WTC11 (cell line): Measurements from ENCODE around the gene YBX2. TPM values are rescaled to one million over a fixed set of nuclear protein-coding genes. Genes with fewer than 3 reads are reported as not detected.
A peak's percentile ranks its signal among the peaks of the same experiment; 100 is the strongest.

Experiments used
- ATAC-seq: fragments of 200-7000 bp; cut with Tn5 transposase; 2 replicates; pipeline ENCODE4 v1.10.0; 2021; ENCODE audit warnings: mild to moderate bottlenecking, moderate library complexity
- CTCF ChIA-PET: fragments of 300-600 bp; sonication (Branson Sonifier 250); formaldehyde crosslinking; loops from one replicate; lab custom pipeline; 2021; ENCODE audit warnings: antibody characterized with exemption; lab: Charles Lee
- POLR2A ChIA-PET: fragments of 350-600 bp; sonication (Branson Sonifier 250); formaldehyde crosslinking; loops from one replicate; lab custom pipeline; 2021; ENCODE audit warnings: antibody characterized with exemption; lab: Charles Lee
- DNase-seq: peaks from one replicate; pipeline ENCODE4 v3.0.0; 2021; ENCODE audit warnings: low spot score
- H3K27ac Mint-ChIP-seq: 2 replicates; pipeline ENCODE4 v1.8.0; 2021; ENCODE audit warnings: mixed read lengths
- H3K27me3 Mint-ChIP-seq: 2 replicates; pipeline ENCODE4 v1.8.0; 2021; ENCODE audit warnings: low read depth, mild to moderate bottlenecking, moderate library complexity, mixed read lengths
- H3K36me3 Mint-ChIP-seq: 2 replicates; pipeline ENCODE4 v1.8.0; 2021; ENCODE audit warnings: mixed read lengths
- H3K4me1 Mint-ChIP-seq: 2 replicates; pipeline ENCODE4 v1.8.0; 2022; ENCODE audit warnings: mixed read lengths
- H3K4me3 Mint-ChIP-seq: 2 replicates; pipeline ENCODE4 v1.8.0; 2021; ENCODE audit warnings: mild to moderate bottlenecking, moderate library complexity, mixed read lengths
- H3K9me3 Mint-ChIP-seq: 2 replicates; pipeline ENCODE4 v1.8.0; 2021; ENCODE audit warnings: mixed read lengths
- AR ChIP-seq: fragments of 250-450 bp; sonication (Bioruptor Pico); IDR thresholded peaks from 2 replicates; pipeline ENCODE4 v1.9.0; 2021; ENCODE audit warnings: mild to moderate bottlenecking
- CBFB ChIP-seq: sonication (generic); formaldehyde crosslinking; IDR thresholded peaks from 2 replicates; pipeline ENCODE4 v1.8.1; 2022; ENCODE audit warnings: mild to moderate bottlenecking, low read depth, missing genetic modification reagents
- CREB1 ChIP-seq: sonication (generic); formaldehyde crosslinking; IDR thresholded peaks from 2 replicates; pipeline ENCODE4 v1.8.0; 2023; ENCODE audit warnings: mild to moderate bottlenecking, missing genetic modification reagents
- E2F4 ChIP-seq: sonication (generic); formaldehyde crosslinking; IDR thresholded peaks from 2 replicates; pipeline ENCODE4 v1.8.1; 2022; ENCODE audit warnings: low read depth, mild to moderate bottlenecking, moderate library complexity, missing genetic modification reagents, borderline replicate concordance
- E2F5 ChIP-seq: sonication (generic); formaldehyde crosslinking; IDR thresholded peaks from 2 replicates; pipeline ENCODE4 v1.8.1; 2022; ENCODE audit warnings: mild to moderate bottlenecking, moderate library complexity, missing genetic modification reagents
- EMX1 ChIP-seq: fragments of 250-450 bp; sonication (Bioruptor Pico); IDR thresholded peaks from 2 replicates; pipeline ENCODE4 v1.8.0; 2021; ENCODE audit warnings: mild to moderate bottlenecking
- FOXJ3 ChIP-seq: sonication (generic); formaldehyde crosslinking; IDR thresholded peaks from 2 replicates; pipeline ENCODE4 v1.9.0; 2021; ENCODE audit warnings: missing genetic modification reagents, mild to moderate bottlenecking, borderline replicate concordance
- FOXK1 ChIP-seq: sonication (generic); formaldehyde crosslinking; IDR thresholded peaks from 2 replicates; pipeline ENCODE4 v1.8.0; 2022; ENCODE audit warnings: mild to moderate bottlenecking, moderate library complexity, missing genetic modification reagents
- GRHL2 ChIP-seq: fragments of 250-450 bp; sonication (Bioruptor Pico); IDR thresholded peaks from 2 replicates; pipeline ENCODE4 v1.8.0; 2022; ENCODE audit warnings: mild to moderate bottlenecking, moderate library complexity; ENCODE audit not compliant: insufficient replicate concordance, severe bottlenecking
- HMGXB4 ChIP-seq: sonication (generic); formaldehyde crosslinking; IDR thresholded peaks from 2 replicates; pipeline ENCODE4 v1.8.1; 2023; ENCODE audit warnings: mild to moderate bottlenecking, moderate library complexity, missing genetic modification reagents
- IRF1 ChIP-seq: sonication (generic); formaldehyde crosslinking; IDR thresholded peaks from 2 replicates; pipeline ENCODE4 v1.8.0; 2023; ENCODE audit warnings: missing genetic modification reagents
- IRF2 ChIP-seq: sonication (generic); formaldehyde crosslinking; IDR thresholded peaks from 2 replicates; pipeline ENCODE4 v1.8.0; 2022; ENCODE audit warnings: low read depth, missing genetic modification reagents, borderline replicate concordance
- MAX ChIP-seq: sonication (generic); formaldehyde crosslinking; IDR thresholded peaks from 2 replicates; pipeline ENCODE4 v1.8.0; 2022; ENCODE audit warnings: mild to moderate bottlenecking, missing genetic modification reagents
- NFE2L1 ChIP-seq: sonication (generic); formaldehyde crosslinking; IDR thresholded peaks from 2 replicates; pipeline ENCODE4 v1.8.1; 2023; ENCODE audit warnings: missing genetic modification reagents
- NFYB ChIP-seq: sonication (generic); formaldehyde crosslinking; conservative IDR thresholded peaks from 2 replicates; pipeline ENCODE4 v1.8.0; 2022; ENCODE audit warnings: low read depth, missing genetic modification reagents
- NR1H2 ChIP-seq: sonication (generic); formaldehyde crosslinking; IDR thresholded peaks from 2 replicates; pipeline ENCODE4 v1.9.0; 2021; ENCODE audit warnings: mild to moderate bottlenecking, moderate library complexity, missing genetic modification reagents
- PRRX2 ChIP-seq: fragments of 250-450 bp; sonication (Bioruptor Pico); IDR thresholded peaks from 2 replicates; pipeline ENCODE4 v1.8.0; 2021; ENCODE audit warnings: mild to moderate bottlenecking
- SMAD4 ChIP-seq: sonication (generic); formaldehyde crosslinking; IDR thresholded peaks from 2 replicates; pipeline ENCODE4 v1.8.0; 2022; ENCODE audit warnings: mild to moderate bottlenecking, missing genetic modification reagents
- USF2 ChIP-seq: sonication (generic); formaldehyde crosslinking; IDR thresholded peaks from 2 replicates; pipeline ENCODE4 v1.8.1; 2023; ENCODE audit warnings: mild to moderate bottlenecking, missing genetic modification reagents, moderate library complexity
- ZBTB43 ChIP-seq: sonication (generic); formaldehyde crosslinking; IDR thresholded peaks from 2 replicates; pipeline ENCODE4 v1.8.1; 2023; ENCODE audit warnings: mild to moderate bottlenecking, missing genetic modification reagents
- ZNF138 ChIP-seq: sonication (generic); formaldehyde crosslinking; conservative IDR thresholded peaks from 2 replicates; pipeline ENCODE4 v1.8.1; 2022; ENCODE audit warnings: mild to moderate bottlenecking, moderate library complexity, missing genetic modification reagents
- ZNF232 ChIP-seq: sonication (generic); formaldehyde crosslinking; IDR thresholded peaks from 2 replicates; pipeline ENCODE4 v1.8.0; 2022; ENCODE audit warnings: mild to moderate bottlenecking, missing genetic modification reagents
- ZNF317 ChIP-seq: sonication (generic); formaldehyde crosslinking; IDR thresholded peaks from 2 replicates; pipeline ENCODE4 v1.8.1; 2023; ENCODE audit warnings: low read depth, mild to moderate bottlenecking, moderate library complexity, missing genetic modification reagents, borderline replicate concordance
- ZNF423 ChIP-seq: fragments of 250-450 bp; sonication (Bioruptor Pico); IDR thresholded peaks from 2 replicates; pipeline ENCODE4 v2.1.2; 2022; ENCODE audit warnings: mild to moderate bottlenecking, moderate library complexity
- total RNA-seq: library from RNA; stranded (reverse); gene quantifications from 3 replicates; pipeline ENCODE4 v1.2.3, GENCODE V29; 2021

YBX2 gene
- total RNA-seq, 1 experiment from 2014 or later: 26.8 TPM

GRCh38 chr17:7253082-7253481, 41.4 kb downstream of the YBX2 start:
- peaks cover 24% of the 10 kb centered on the region for H3K4me1 Mint-ChIP-seq
- DNase-seq (no peak), ATAC-seq (no peak)
- H3K4me3 Mint-ChIP-seq: peak overlapping the region; percentile 92
- peak overlapping the region; percentile 100 for H3K27ac Mint-ChIP-seq
- H3K9me3 Mint-ChIP-seq: no peaks in the 10 kb centered on the region
- ChIA-PET POLR2A (no interaction called here), CTCF (no interaction called here)
- TF ChIP-seq CBFB (CRISPR knock-in tag) (no peak), CREB1 (CRISPR knock-in tag) (no peak)
- no peaks in the 10 kb centered on the region for H3K27me3 Mint-ChIP-seq
- peaks cover 30% of the 10 kb centered on the region for H3K36me3 Mint-ChIP-seq

- Mint-ChIP-seq H3K4me3 (peak within 1 kb of the TSS; percentile 92), H3K9me3 (no peaks in the 10 kb centered on the region), H3K4me1 (peaks cover 24% of the 10 kb centered on the region), H3K36me3 (peaks cover 30% of the 10 kb centered on the region), H3K27me3 (no peaks in the 10 kb centered on the region), H3K27ac (peak within 1 kb of the TSS; percentile 100)
- POLR2A ChIA-PET: interaction anchor here (1.2 to 1.4 kb wide), 2 partner anchors 10 to 12 kb away, joined by 5 to 8 read pairs; partner anchors contain the start of genes GABARAP and PHF23
- CTCF ChIA-PET: no interaction called here
- DNase-seq: peak; percentile 96
- ATAC-seq: peak; percentile 62
- TF ChIP-seq ZNF423 (CRISPR knock-in tag) (no peak), ZNF138 (CRISPR knock-in tag) (no peak), USF2 (CRISPR knock-in tag) (0 out of 2 replicates have a peak, but pooled peaks have one; percentile 7), ZNF232 (CRISPR knock-in tag) (no peak), ZNF317 (no peak), AR (CRISPR knock-in tag) (no peak), NR1H2 (CRISPR knock-in tag) (no peak), IRF2 (CRISPR knock-in tag) (no peak), NFE2L1 (CRISPR knock-in tag) (no peak), SMAD4 (CRISPR knock-in tag) (no peak), FOXJ3 (CRISPR knock-in tag) (no peak), NFYB (no peak), FOXK1 (CRISPR knock-in tag) (peak; percentile 92), ZBTB43 (CRISPR knock-in tag) (0 out of 2 replicates have a peak, but pooled peaks have one; percentile 32), PRRX2 (CRISPR knock-in tag) (no peak), GRHL2 (CRISPR knock-in tag) (no peak), E2F4 (CRISPR knock-in tag) (no peak), E2F5 (CRISPR knock-in tag) (no peak; the same call in 1 of the 2 replicates), HMGXB4 (CRISPR knock-in tag) (peak; percentile 63; the same call in 1 of the 2 replicates), MAX (peak; percentile 42), IRF1 (no peak), EMX1 (CRISPR knock-in tag) (0 out of 2 replicates have a peak, but pooled peaks have one; percentile 30)
These were observed 42.0 kb downstream of the YBX2 start, which contains the start of gene ELP5 for GRCh38 chr17:7252176-7253043. Gene ELP5, plus strand, starts transcription at chr17:7252215. Its CDS starts 336 bp downstream, at chr17:7252551.
